Thoracic aorta (tissue), 2 donors: ENCODE measurements around the gene NUB1. TPM values are rescaled to one million over a fixed set of nuclear protein-coding genes. Genes with fewer than 3 reads are reported as not detected.

Source experiments
- ATAC-seq: fragments of 150-250 bp; one replicate; pipeline ENCODE4 v1.8.0; 2017; ENCODE audit warnings: low read depth; ENCODE audit not compliant: insufficient number of reproducible peaks, low FRiP score
- DNase-seq: peaks from one replicate; pipeline ENCODE4 v3.0.0-alpha.2; 2020; ENCODE audit warnings: low spot score
- H3K27ac ChIP-seq, 2 donors: fragments of 200-600 bp; sonication (generic); 1 replicate in 1 of 2; 2 replicates in 1 of 2; pipeline ENCODE4 v1.5.1; 2016; ENCODE audit warnings: mild to moderate bottlenecking in 2 of 2, moderate library complexity in 2 of 2
- H3K27me3 ChIP-seq: fragments of 200-600 bp; sonication (generic); replicated peaks from 2 replicates; pipeline ENCODE4 v1.6.0; 2016; ENCODE audit warnings: mild to moderate bottlenecking; ENCODE audit not compliant: insufficient read depth
- H3K36me3 ChIP-seq: fragments of 200-600 bp; sonication (generic); one replicate; pipeline ENCODE4 v1.5.1; 2016
- H3K4me1 ChIP-seq, 2 donors: fragments of 200-600 bp; sonication (generic); 1 replicate in 1 of 2; 2 replicates in 1 of 2; pipeline versions ENCODE4 v1.5.1 to v1.6.0; 2016; ENCODE audit warnings: low read depth in 2 of 2, mild to moderate bottlenecking in 1 of 2; ENCODE audit not compliant: control insufficient read depth in 1 of 2
- H3K4me3 ChIP-seq: fragments of 200-600 bp; sonication (generic); 2 replicates; pipeline ENCODE4 v1.5.1; 2016; ENCODE audit warnings: mild to moderate bottlenecking
- H3K9me3 ChIP-seq: fragments of 200-600 bp; sonication (generic); 2 replicates; pipeline ENCODE4 v1.5.1; 2016
- CTCF ChIP-seq: fragments of 200-600 bp; sonication (generic); IDR thresholded peaks from one replicate; pipeline ENCODE4 v1.5.1; 2019; ENCODE audit warnings: antibody characterized with exemption
- total RNA-seq, 2 donors: library from RNA; depleted of rRNA; stranded (reverse); fragments of >200 nt; gene quantifications; one replicate each; pipeline versions ENCODE4 v1.1.0 to v1.2.3, GENCODE V29; 2016

NUB1 gene
- total RNA-seq, 2 donors from 2014 or later, result 51.0 to 53.4 TPM

- H3K36me3 ChIP-seq, result no peaks in the 10 kb centered on the region
- no peaks in the 10 kb centered on the region for H3K9me3 ChIP-seq
- ATAC-seq (no peak), DNase-seq (no peak)
- no peaks in the 10 kb centered on the region for H3K27me3 ChIP-seq
- no peak overlapping the region for H3K4me3 ChIP-seq
- peak overlapping the region in 1 of 2 donors; percentile 28 for H3K27ac ChIP-seq
- peaks cover 23 to 53% of the 10 kb centered on the region in 2 donors for H3K4me1 ChIP-seq
- no peak for TF ChIP-seq CTCF
Measured at GRCh38 chr7:151427705-151428377, 86.2 kb downstream of the NUB1 start.

Other genes with a start within 250 kb of the NUB1 start
- not detected for gene GBX1, start 174.1 kb upstream of the NUB1 start, total RNA-seq
- gene ASB10, start 154.6 kb upstream of the NUB1 start, total RNA-seq, result not detected
- not detected for gene H2BK1, start 131.3 kb upstream of the NUB1 start, total RNA-seq
- gene ABCF2, start 114.6 kb upstream of the NUB1 start, total RNA-seq, result 10 to 100 TPM; 25.3 to 44.1 TPM
- 10 to 100 TPM; 78.9 to 85.3 TPM for gene CHPF2, start 109.3 kb upstream of the NUB1 start, total RNA-seq
- gene SMARCD3, start 93.1 kb upstream of the NUB1 start, total RNA-seq, result 100 to 1,000 TPM in 1 of 2 donors, 10 to 100 TPM in 1; 51.1 to 110 TPM
- gene WDR86, start 68.2 kb downstream of the NUB1 start, total RNA-seq, result 1 to 10 TPM in 1 of 2 donors, not detected in 1; 8.5 TPM
- under 1 TPM in 1 of 2 donors, not detected in 1; 0.35 TPM for gene CRYGN, start 98.3 kb downstream of the NUB1 start, total RNA-seq
- 100 to 1,000 TPM in 1 of 2 donors, 10 to 100 TPM in 1; 88.9 to 102 TPM for gene RHEB, start 178.1 kb downstream of the NUB1 start, total RNA-seq